ENCODE data around the gene RPS6KA6. TPM values are rescaled to one million over a fixed set of nuclear protein-coding genes. Genes with fewer than 3 reads are reported as not detected.
"Not testable (repeated sequence)": the region's sequence is repeated elsewhere in the genome, so short reads cannot be mapped to it uniquely, and the experiment has no call there.

Gene RPS6KA6
- total RNA-seq, 2 donors from 2014 or later, result 0.99 to 3.6 TPM

- WGBS, 2 donors, result 89 to 100% methylated on average over 1 to 5 of the region's 5 CpGs
These were observed 79.4 kb downstream of the RPS6KA6 start for GRCh38 chrX:84108584-84108983.

DNA sequence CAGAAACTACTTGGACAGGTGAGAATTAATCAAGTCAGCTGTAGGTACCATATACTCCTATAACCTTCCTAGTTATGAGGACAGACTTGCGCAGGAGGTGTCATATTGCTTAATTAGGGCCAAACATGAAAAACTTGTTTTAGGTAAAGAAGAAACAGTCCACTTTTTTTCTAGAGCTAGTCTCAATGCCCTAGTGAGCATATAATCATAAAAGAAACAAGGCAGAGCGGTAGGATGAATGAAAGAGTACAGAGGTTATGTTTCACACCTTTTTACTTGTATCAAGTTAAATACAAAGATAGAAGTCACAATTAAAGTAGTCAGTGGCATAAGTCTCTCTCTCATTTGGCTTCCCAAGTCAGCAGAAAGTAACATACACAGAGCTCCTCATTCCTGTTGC lies 88.9 kb downstream of the RPS6KA6 start:
- Histone ChIP-seq H3K4me1 (no peaks in the 10 kb centered on the region), H3K27ac (no peak overlapping the region), H3K4me3 (no peak overlapping the region), H3K27me3 (no peaks in the 10 kb centered on the region), H3K36me3 (replicated peaks in 1 of 2; ENCODE audit: insufficient read depth in 1 of 2, low read depth in 2 of 2) (no peaks in the 10 kb centered on the region), H3K9me3 (no peaks in the 10 kb centered on the region)
- intact Hi-C loops (cut with DNase I), result no loop called here
- no peak for TF ChIP-seq CTCF (IDR thresholded peaks at IDR 0.05)
- TF ChIP-seq POLR2A (IDR thresholded peaks at IDR 0.05), result no peak
- no peak for ATAC-seq
- no peak for DNase-seq
- 91 to 100% methylated on average over 2 of the region's 2 CpGs for WGBS, 2 donors

More at GRCh38 chrX:84108584-84108983, 79.4 kb downstream of the RPS6KA6 start:
- H3K4me1 ChIP-seq, result no peaks in the 10 kb centered on the region
- H3K9me3 ChIP-seq, result no peaks in the 10 kb centered on the region
- H3K27ac ChIP-seq, result no peak overlapping the region
- TF ChIP-seq POLR2A (IDR thresholded peaks at IDR 0.05) (no peak), CTCF (IDR thresholded peaks at IDR 0.05) (no peak)
- ATAC-seq (no peak), DNase-seq (no peak)
- H3K27me3 ChIP-seq, result no peaks in the 10 kb centered on the region
- intact Hi-C loops (cut with DNase I), result no loop called here
- H3K36me3 ChIP-seq (replicated peaks in 1 of 2; ENCODE audit: insufficient read depth in 1 of 2, low read depth in 2 of 2), result no peaks in the 10 kb centered on the region
- no peak overlapping the region for H3K4me3 ChIP-seq

DNA sequence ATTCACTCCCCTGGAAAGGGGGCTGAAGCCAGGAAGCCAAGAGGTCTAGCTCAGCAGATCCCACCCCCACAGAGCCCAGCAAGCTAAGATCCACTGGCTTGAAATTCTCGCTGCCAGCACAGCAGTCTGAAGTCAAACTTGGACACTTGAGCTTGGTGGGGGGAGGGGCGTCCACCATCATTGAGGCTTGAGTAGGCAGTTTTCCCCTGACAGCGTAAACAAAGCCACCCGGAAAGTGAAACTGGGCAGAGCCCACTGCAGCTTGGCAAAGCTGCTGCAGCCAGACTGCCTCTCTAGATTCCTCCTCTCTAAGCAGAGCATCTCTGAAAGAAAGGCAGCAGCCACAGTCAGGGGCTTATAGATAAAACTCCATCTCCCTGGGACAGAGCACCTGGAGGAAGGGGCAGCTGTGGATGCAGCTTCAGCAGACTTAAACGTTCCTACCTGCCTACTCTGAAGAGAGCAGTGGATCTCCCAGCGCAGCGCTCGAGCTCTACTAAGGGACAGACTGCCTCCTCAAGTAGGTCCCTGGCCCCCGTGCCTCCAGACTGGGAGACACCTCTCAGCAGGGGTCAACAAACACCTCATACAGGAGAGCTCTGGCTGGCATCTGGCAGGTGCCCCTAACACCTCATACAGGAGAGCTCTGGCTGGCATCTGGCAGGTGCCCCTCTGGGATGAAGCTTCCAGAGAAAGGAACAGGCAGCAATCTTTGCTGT lies 108.4 kb downstream of the RPS6KA6 start:
- H3K27ac ChIP-seq; H3K27me3 ChIP-seq; ATAC-seq; H3K4me3 ChIP-seq; DNase-seq; H3K4me1 ChIP-seq; H3K36me3 ChIP-seq (replicated peaks in 1 of 2; ENCODE audit: insufficient read depth in 1 of 2, low read depth in 2 of 2); intact Hi-C loops (cut with DNase I); H3K9me3 ChIP-seq: not testable (repeated sequence)
- 50 to 80% methylated on average over 1 to 4 of the region's 9 CpGs for WGBS, 2 donors

GRCh38 chrX:84078991-84079390 lies 109.0 kb downstream of the RPS6KA6 start:
- 62 to 85% methylated on average over 5 to 6 of the region's 9 CpGs for whole genome bisulfite sequencing, 2 donors
- TF ChIP-seq POLR2A (IDR thresholded peaks at IDR 0.05) (no peak), CTCF (IDR thresholded peaks at IDR 0.05) (no peak)
- intact Hi-C loops (cut with DNase I), result no loop called here
- Histone ChIP-seq H3K4me3 (no peak overlapping the region), H3K9me3 (no peaks in the 10 kb centered on the region), H3K36me3 (replicated peaks in 1 of 2; ENCODE audit: insufficient read depth in 1 of 2, low read depth in 2 of 2) (no peaks in the 10 kb centered on the region), H3K4me1 (no peaks in the 10 kb centered on the region), H3K27me3 (no peaks in the 10 kb centered on the region), H3K27ac (no peak overlapping the region)
- DNase-seq, result no peak
- ATAC-seq, result no peak

GRCh38 chrX:84064814-84065213 lies 123.2 kb downstream of the RPS6KA6 start:
- TF ChIP-seq POLR2A (IDR thresholded peaks at IDR 0.05), result no peak
- TF ChIP-seq CTCF (IDR thresholded peaks at IDR 0.05), result no peak
- DNase-seq (no peak), ATAC-seq (no peak)
- H3K27ac ChIP-seq, result no peak overlapping the region
- H3K36me3 ChIP-seq (replicated peaks in 1 of 2; ENCODE audit: insufficient read depth in 1 of 2, low read depth in 2 of 2), result no peaks in the 10 kb centered on the region
- H3K9me3 ChIP-seq, result no peaks in the 10 kb centered on the region
- H3K27me3 ChIP-seq, result no peaks in the 10 kb centered on the region
- WGBS, 2 donors, result 43 to 48% methylated on average over 2 of the region's 2 CpGs
- no peaks in the 10 kb centered on the region for H3K4me1 ChIP-seq
- no peak overlapping the region for H3K4me3 ChIP-seq
- intact Hi-C loops (cut with DNase I), result no loop called here
